Measurements from ENCODE around the gene ABCA6. TPM values are rescaled to one million over a fixed set of nuclear protein-coding genes. Genes with fewer than 3 reads are reported as not detected.
A peak's percentile ranks its signal among the peaks of the same experiment; 100 is the strongest.
"Not testable (repeated sequence)": the region's sequence is repeated elsewhere in the genome, so short reads cannot be mapped to it uniquely, and the experiment has no call there.

Gene ABCA6
- total RNA-seq, 2 donors from 2014 or later, result 0.22 to 0.37 TPM

GRCh38 chr17:69084911-69085310 lies 56.8 kb downstream of the ABCA6 start:
- H3K27me3 Mint-ChIP-seq (ENCODE audit: low read depth), result peaks cover 5% of the 10 kb centered on the region
- H3K36me3 Mint-ChIP-seq (ENCODE audit: insufficient read depth in 2 of 2), result peaks cover 0 to 2% of the 10 kb centered on the region in 2 donors
- DNase-seq, result no peak
- H3K4me3 Mint-ChIP-seq, result no peak overlapping the region
- no peak overlapping the region for H3K27ac Mint-ChIP-seq
- no peak for ATAC-seq (replicated peaks in 1 of 2)
- H3K4me1 Mint-ChIP-seq (ENCODE audit: low read depth), result no peaks in the 10 kb centered on the region
- peaks cover 1 to 5% of the 10 kb centered on the region in 2 donors for H3K9me3 Mint-ChIP-seq

GRCh38 chr17:69082696-69083095 lies 59.0 kb downstream of the ABCA6 start:
- Mint-ChIP-seq H3K4me3 (no peak overlapping the region), H3K27ac (no peak overlapping the region), H3K9me3 (peaks cover 1 to 5% of the 10 kb centered on the region in 2 donors), H3K27me3 (ENCODE audit: low read depth) (no peaks in the 10 kb centered on the region), H3K36me3 (ENCODE audit: insufficient read depth in 2 of 2) (peaks cover 0 to 2% of the 10 kb centered on the region in 2 donors), H3K4me1 (ENCODE audit: low read depth) (no peaks in the 10 kb centered on the region)
- ATAC-seq (replicated peaks in 1 of 2) (no peak), DNase-seq (no peak)

- DNase-seq, result no peak
- Mint-ChIP-seq H3K4me1 (ENCODE audit: low read depth) (no peaks in the 10 kb centered on the region), H3K9me3 (peaks cover 3 to 15% of the 10 kb centered on the region in 2 donors), H3K4me3 (no peak overlapping the region), H3K27ac (no peak overlapping the region), H3K36me3 (ENCODE audit: insufficient read depth in 2 of 2) (peaks cover 0 to 2% of the 10 kb centered on the region in 2 donors), H3K27me3 (ENCODE audit: low read depth) (no peaks in the 10 kb centered on the region)
- no peak for ATAC-seq (replicated peaks in 1 of 2)
Measured at GRCh38 chr17:69078864-69079263, 62.8 kb downstream of the ABCA6 start.

- H3K27ac Mint-ChIP-seq, result no peak overlapping the region
- no peak for ATAC-seq (replicated peaks in 1 of 2)
- peaks cover 5 to 17% of the 10 kb centered on the region in 2 donors for H3K9me3 Mint-ChIP-seq
- DNase-seq, result no peak
- H3K36me3 Mint-ChIP-seq (ENCODE audit: insufficient read depth in 2 of 2), result no peaks in the 10 kb centered on the region
- H3K4me1 Mint-ChIP-seq (ENCODE audit: low read depth), result no peaks in the 10 kb centered on the region
- H3K27me3 Mint-ChIP-seq (ENCODE audit: low read depth), result no peaks in the 10 kb centered on the region
- no peak overlapping the region for H3K4me3 Mint-ChIP-seq
Measured at GRCh38 chr17:69075823-69076222, 65.9 kb downstream of the ABCA6 start.

- not testable (repeated sequence) for H3K4me1 Mint-ChIP-seq (ENCODE audit: low read depth); DNase-seq; H3K4me3 Mint-ChIP-seq; H3K27me3 Mint-ChIP-seq (ENCODE audit: low read depth); ATAC-seq (replicated peaks in 1 of 2); H3K36me3 Mint-ChIP-seq (ENCODE audit: insufficient read depth in 2 of 2); H3K27ac Mint-ChIP-seq
- H3K9me3 Mint-ChIP-seq, result peaks cover 5 to 17% of the 10 kb centered on the region in 2 donors
Measured at GRCh38 chr17:69073392-69073791, 68.3 kb downstream of the ABCA6 start.

GRCh38 chr17:69072803-69073256 lies 68.9 kb downstream of the ABCA6 start:
- H3K36me3 Mint-ChIP-seq (ENCODE audit: insufficient read depth in 2 of 2); H3K27me3 Mint-ChIP-seq (ENCODE audit: low read depth); ATAC-seq (replicated peaks in 1 of 2); DNase-seq; H3K4me3 Mint-ChIP-seq; H3K27ac Mint-ChIP-seq; H3K4me1 Mint-ChIP-seq (ENCODE audit: low read depth): not testable (repeated sequence)
- H3K9me3 Mint-ChIP-seq, result peaks cover 5 to 17% of the 10 kb centered on the region in 2 donors

- not testable (repeated sequence) for H3K4me1 Mint-ChIP-seq (ENCODE audit: low read depth); DNase-seq; H3K27me3 Mint-ChIP-seq (ENCODE audit: low read depth); H3K27ac Mint-ChIP-seq; H3K36me3 Mint-ChIP-seq (ENCODE audit: insufficient read depth in 2 of 2); H3K4me3 Mint-ChIP-seq; ATAC-seq (replicated peaks in 1 of 2)
- H3K9me3 Mint-ChIP-seq, result peaks cover 3 to 11% of the 10 kb centered on the region in 2 donors
Measured at GRCh38 chr17:69071233-69071586, 70.5 kb downstream of the ABCA6 start.

GRCh38 chr17:69070378-69071232 lies 71.1 kb downstream of the ABCA6 start:
- H3K27ac Mint-ChIP-seq, result peak overlapping the region; percentile 56
- not testable (repeated sequence) for H3K36me3 Mint-ChIP-seq (ENCODE audit: insufficient read depth in 2 of 2); H3K27me3 Mint-ChIP-seq (ENCODE audit: low read depth); DNase-seq; ATAC-seq (replicated peaks in 1 of 2)
- H3K9me3 Mint-ChIP-seq, result peaks cover 3 to 11% of the 10 kb centered on the region in 2 donors
- peaks cover 11% of the 10 kb centered on the region for H3K4me1 Mint-ChIP-seq (ENCODE audit: low read depth)
- H3K4me3 Mint-ChIP-seq, result peak overlapping the region in 1 of 2 donors; percentile 37

- DNase-seq (no peak), ATAC-seq (replicated peaks in 1 of 2) (no peak)
- Mint-ChIP-seq H3K27ac (no peak overlapping the region), H3K36me3 (ENCODE audit: insufficient read depth in 2 of 2) (no peaks in the 10 kb centered on the region), H3K9me3 (peaks cover 3 to 7% of the 10 kb centered on the region in 2 donors), H3K4me1 (ENCODE audit: low read depth) (peaks cover 20% of the 10 kb centered on the region), H3K4me3 (no peak overlapping the region), H3K27me3 (ENCODE audit: low read depth) (peaks cover 10% of the 10 kb centered on the region)
Measured at GRCh38 chr17:69069226-69069750, 72.4 kb downstream of the ABCA6 start.

- Mint-ChIP-seq H3K4me3 (no peak overlapping the region), H3K27ac (no peak overlapping the region), H3K9me3 (peaks cover 0 to 2% of the 10 kb centered on the region in 2 donors), H3K4me1 (ENCODE audit: low read depth) (peaks cover 20% of the 10 kb centered on the region), H3K27me3 (ENCODE audit: low read depth) (peaks cover 10% of the 10 kb centered on the region), H3K36me3 (ENCODE audit: insufficient read depth in 2 of 2) (no peaks in the 10 kb centered on the region)
- ATAC-seq (replicated peaks in 1 of 2) (no peak), DNase-seq (no peak)
Measured at GRCh38 chr17:69067274-69068047, 74.2 kb downstream of the ABCA6 start.

GRCh38 chr17:69066482-69066881 lies 75.2 kb downstream of the ABCA6 start:
- DNase-seq (no peak), ATAC-seq (replicated peaks in 1 of 2) (no peak)
- Mint-ChIP-seq H3K4me1 (ENCODE audit: low read depth) (peaks cover 20% of the 10 kb centered on the region), H3K27ac (no peak overlapping the region), H3K36me3 (ENCODE audit: insufficient read depth in 2 of 2) (no peaks in the 10 kb centered on the region), H3K4me3 (peak overlapping the region; percentile 5 to 31), H3K27me3 (ENCODE audit: low read depth) (peaks cover 10% of the 10 kb centered on the region), H3K9me3 (no peaks in the 10 kb centered on the region)

GRCh38 chr17:69065113-69065512 lies 76.6 kb downstream of the ABCA6 start:
- peaks cover 10% of the 10 kb centered on the region for H3K27me3 Mint-ChIP-seq (ENCODE audit: low read depth)
- peaks cover 20% of the 10 kb centered on the region for H3K4me1 Mint-ChIP-seq (ENCODE audit: low read depth)
- no peaks in the 10 kb centered on the region for H3K36me3 Mint-ChIP-seq (ENCODE audit: insufficient read depth in 2 of 2)
- H3K27ac Mint-ChIP-seq, result peak overlapping the region; percentile 11
- DNase-seq, result no peak
- ATAC-seq (replicated peaks in 1 of 2), result no peak
- no peak overlapping the region for H3K4me3 Mint-ChIP-seq
- H3K9me3 Mint-ChIP-seq, result no peaks in the 10 kb centered on the region

- no peak for ATAC-seq (replicated peaks in 1 of 2)
Measured at GRCh38 chr17:69064476-69064875, 77.2 kb downstream of the ABCA6 start.

More at GRCh38 chr17:69064476-69064875, 77.2 kb downstream of the ABCA6 start:
- H3K27ac Mint-ChIP-seq, result no peak overlapping the region
- H3K27me3 Mint-ChIP-seq (ENCODE audit: low read depth), result peaks cover 10% of the 10 kb centered on the region
- H3K4me3 Mint-ChIP-seq, result no peak overlapping the region
- no peaks in the 10 kb centered on the region for H3K9me3 Mint-ChIP-seq
- DNase-seq, result no peak
- peaks cover 20% of the 10 kb centered on the region for H3K4me1 Mint-ChIP-seq (ENCODE audit: low read depth)
- H3K36me3 Mint-ChIP-seq (ENCODE audit: insufficient read depth in 2 of 2), result no peaks in the 10 kb centered on the region
